Upper lobe of left lung (tissue), 4 donors: Measurements from ENCODE around the gene GEMIN7.

Source experiments
- EP300 ChIP-seq, 4 donors: sonication (generic); formaldehyde crosslinking; IDR thresholded peaks; one replicate each; pipeline ENCODE4 v1.5.1; 2017; ENCODE audit warnings: antibody characterized with exemption in 4 of 4, control low read depth in 2 of 4
- POLR2A ChIP-seq, 4 donors: fragments of 450-650 bp; IDR thresholded peaks; one replicate each; pipeline ENCODE4 v1.5.1; 2016 to 2017; ENCODE audit warnings: antibody characterized with exemption in 4 of 4, mild to moderate bottlenecking in 2 of 4
- POLR2AphosphoS5 ChIP-seq, 2 donors: sonication (generic); formaldehyde crosslinking; IDR thresholded peaks; one replicate each; pipeline ENCODE4 v1.5.1; 2017; ENCODE audit warnings: antibody characterized with exemption in 2 of 2
- TF ChIP-seq, protein P1 (sequence below), 6 experiments: fragments of 450-650 bp in 4 of 6; fragments of 200-600 bp in 2 of 6; sonication (generic) in 2 of 6; IDR thresholded peaks; one replicate each; pipeline ENCODE4 v1.5.1; 2016 to 2019; ENCODE audit warnings: antibody characterized with exemption in 6 of 6

DNA sequence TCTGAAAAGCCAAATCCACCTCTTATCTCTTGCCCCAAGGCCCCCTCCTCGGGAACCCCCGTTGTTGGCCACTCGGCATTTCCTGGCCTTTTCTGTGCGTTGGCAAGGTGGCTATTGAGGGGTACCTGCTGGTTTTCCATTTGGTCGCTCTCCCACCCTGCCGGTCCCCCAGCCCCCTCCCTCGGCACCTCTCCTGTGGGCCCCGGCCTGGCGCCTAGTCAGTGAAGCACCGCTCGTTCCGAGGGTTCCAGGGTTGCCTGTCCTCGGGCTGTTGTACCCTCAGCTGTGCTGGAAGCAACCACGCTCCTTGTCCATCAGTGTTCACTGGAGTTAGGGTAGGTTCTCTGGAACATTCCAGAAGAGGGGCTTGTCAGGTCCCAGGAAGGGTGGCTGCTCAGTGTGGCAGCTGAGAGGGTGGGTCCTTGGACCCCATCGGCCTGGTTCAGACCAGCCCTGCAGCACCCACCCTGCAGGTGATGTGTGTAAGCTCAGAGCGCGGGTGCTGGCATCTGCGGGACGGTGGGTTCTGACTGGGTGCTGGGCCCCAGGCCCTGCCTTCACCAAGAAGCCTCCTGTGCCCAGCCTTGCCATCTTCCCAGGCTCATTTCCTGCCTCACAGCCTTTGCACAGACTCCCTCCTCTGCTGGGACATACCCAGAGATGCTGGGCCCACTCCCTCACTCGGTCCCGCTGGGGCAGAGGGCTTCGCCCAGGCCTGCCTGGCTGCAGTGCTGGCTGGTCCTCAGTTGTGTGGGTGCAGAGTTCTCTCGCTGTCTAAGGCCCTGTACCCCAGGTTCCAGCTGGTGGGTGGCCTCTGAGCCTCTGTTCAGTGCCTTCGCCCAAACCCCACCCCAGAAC lies 60.5 kb downstream of the GEMIN7 start:
- TF ChIP-seq, protein P1, sequence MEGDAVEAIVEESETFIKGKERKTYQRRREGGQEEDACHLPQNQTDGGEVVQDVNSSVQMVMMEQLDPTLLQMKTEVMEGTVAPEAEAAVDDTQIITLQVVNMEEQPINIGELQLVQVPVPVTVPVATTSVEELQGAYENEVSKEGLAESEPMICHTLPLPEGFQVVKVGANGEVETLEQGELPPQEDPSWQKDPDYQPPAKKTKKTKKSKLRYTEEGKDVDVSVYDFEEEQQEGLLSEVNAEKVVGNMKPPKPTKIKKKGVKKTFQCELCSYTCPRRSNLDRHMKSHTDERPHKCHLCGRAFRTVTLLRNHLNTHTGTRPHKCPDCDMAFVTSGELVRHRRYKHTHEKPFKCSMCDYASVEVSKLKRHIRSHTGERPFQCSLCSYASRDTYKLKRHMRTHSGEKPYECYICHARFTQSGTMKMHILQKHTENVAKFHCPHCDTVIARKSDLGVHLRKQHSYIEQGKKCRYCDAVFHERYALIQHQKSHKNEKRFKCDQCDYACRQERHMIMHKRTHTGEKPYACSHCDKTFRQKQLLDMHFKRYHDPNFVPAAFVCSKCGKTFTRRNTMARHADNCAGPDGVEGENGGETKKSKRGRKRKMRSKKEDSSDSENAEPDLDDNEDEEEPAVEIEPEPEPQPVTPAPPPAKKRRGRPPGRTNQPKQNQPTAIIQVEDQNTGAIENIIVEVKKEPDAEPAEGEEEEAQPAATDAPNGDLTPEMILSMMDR (IDR thresholded peaks at IDR 0.05) = no peak
- TF ChIP-seq POLR2AphosphoS5 (IDR thresholded peaks at IDR 0.05) = no peak
- no peak for TF ChIP-seq POLR2A (IDR thresholded peaks at IDR 0.05)
- no peak for TF ChIP-seq EP300 (IDR thresholded peaks at IDR 0.05)
